Psoas muscle (tissue), 8 donors: ENCODE data around the gene EXOSC9. TPM values are rescaled to one million over a fixed set of nuclear protein-coding genes. Genes with fewer than 3 reads are reported as not detected.

Source experiments
- ATAC-seq, 4 donors: fragments of 200-7000 bp; cut with Tn5 transposase; one replicate each; pipeline ENCODE4 v1.9.1; 2020; ENCODE audit warnings: moderate library complexity in 3 of 4, mild to moderate bottlenecking in 2 of 4
- DNase-seq, 2 donors: peaks; one replicate each; pipeline ENCODE4 v3.0.0-alpha.2; 2020
- H3K27ac ChIP-seq: fragments of 200-600 bp; one replicate; pipeline ENCODE4 v1.8.0; 2022
- H3K27me3 ChIP-seq, 3 donors: fragments of 200-600 bp in 1 of 3; one replicate each; pipeline versions ENCODE4 v1.6.1 to v1.8.0; 2013 to 2022; ENCODE audit warnings: low read length in 2 of 3, mild to moderate bottlenecking in 2 of 3, moderate library complexity in 1 of 3; ENCODE audit not compliant: insufficient read depth in 3 of 3
- H3K36me3 ChIP-seq, 2 donors: fragments of 200-600 bp in 1 of 2; one replicate each; pipeline versions ENCODE4 v1.6.1 to v1.8.0; 2013 to 2022; ENCODE audit warnings: low read depth in 1 of 2, mild to moderate bottlenecking in 1 of 2, moderate library complexity in 1 of 2; ENCODE audit not compliant: insufficient read depth in 1 of 2
- H3K4me1 ChIP-seq: fragments of 200-600 bp; one replicate; pipeline ENCODE4 v1.8.0; 2022
- H3K4me3 ChIP-seq: fragments of 200-600 bp; one replicate; pipeline ENCODE4 v1.8.0; 2022; ENCODE audit warnings: mild to moderate bottlenecking
- H3K9me3 ChIP-seq: fragments of 200-600 bp; one replicate; pipeline ENCODE4 v1.8.0; 2022
- CTCF ChIP-seq: fragments of 200-600 bp; IDR thresholded peaks from one replicate; pipeline ENCODE4 v1.8.0; 2022; ENCODE audit warnings: antibody characterized with exemption
- WGBS, 3 donors: extraction: QIAGEN DNeasy Blood & Tissue Kit; methylation state at CpG; one replicate each; pipeline versions ENCODE4 v1.1.6 to v1.1.7; 2013; 5-methylcytosine and 5-hydroxymethylcytosine counted together
- intact Hi-C, 2 donors: fragments of 100-400 bp; cut with DNase I; formaldehyde crosslinking; loops; one replicate each; pipeline versions ENCODE4 v1.11.0 to v1.14.2; 2022
- polyA plus RNA-seq, 3 donors: library from polyadenylated mRNA; stranded (reverse); fragments of 200-250 nt; gene quantifications; one replicate each; pipeline ENCODE4 v1.2.3, GENCODE V29; 2013
- total RNA-seq, 4 donors: library from RNA; stranded (reverse); fragmentation: NEBNext Ultra II Directional in 2 of 4; extraction: Animal tissue kit (Norgen Biotek cat#: 25700) in 2 of 4; gene quantifications; one replicate each; pipeline versions ENCODE4 v1.2.1 to v1.2.4, GENCODE V29; 2021 to 2023
- donor health status: healthy with polysubstance abuse.
- donor health status: DM: no; HTN: no; CAD: no; lungs with moderate emphysema.
- donor health status: Bipolar disorder and iron deficiency.
- donor health status: healthy.
- donor health status: DM: yes; HTN: yes; CAD: no.
- donor health status: DM: no; HTN: no; CAD: no.
- donor health status: DM: no; HTN: no; CAD: no.
- donor health status: DM: yes; HTN: yes; CAD: no.

Gene EXOSC9
- total and polyA plus RNA-seq, 7 donors: 12.3 to 28.5 (median 14.5) TPM

GRCh38 chr4:121784401-121784800, 16.7 kb upstream of the EXOSC9 start:
- intact Hi-C loops: no loop called here
- peaks cover 0 to 8% (median 5%) of the 10 kb centered on the region in 3 donors for H3K27me3 ChIP-seq
- no peak for DNase-seq
- no peak overlapping the region for H3K4me3 ChIP-seq
- no peak for TF ChIP-seq CTCF
- H3K4me1 ChIP-seq: no peaks in the 10 kb centered on the region
- H3K9me3 ChIP-seq: peaks cover 7% of the 10 kb centered on the region
- ATAC-seq: no peak
- no peak overlapping the region for H3K27ac ChIP-seq
- WGBS, 3 donors: 27 to 85% (median 42%) methylated on average over 1 of the region's 1 CpG
- H3K36me3 ChIP-seq: no peaks in the 10 kb centered on the region

- peaks cover 0 to 8% (median 5%) of the 10 kb centered on the region in 3 donors for H3K27me3 ChIP-seq
- intact Hi-C loops: no loop called here
- 3 to 16% (median 15%) methylated on average over 2 of the region's 2 CpGs for WGBS, 3 donors
- no peaks in the 10 kb centered on the region for H3K4me1 ChIP-seq
- no peak for TF ChIP-seq CTCF
- ATAC-seq (no peak), DNase-seq (no peak)
- peaks cover 7% of the 10 kb centered on the region for H3K9me3 ChIP-seq
- H3K27ac ChIP-seq: no peak overlapping the region
- H3K36me3 ChIP-seq: no peaks in the 10 kb centered on the region
- no peak overlapping the region for H3K4me3 ChIP-seq
These were observed 16.1 kb upstream of the EXOSC9 start for GRCh38 chr4:121784975-121785374.

- Histone ChIP-seq H3K4me1 (no peaks in the 10 kb centered on the region), H3K36me3 (no peaks in the 10 kb centered on the region), H3K4me3 (no peak overlapping the region), H3K27me3 (peaks cover 0 to 6% (median 5%) of the 10 kb centered on the region in 3 donors), H3K9me3 (peaks cover 7% of the 10 kb centered on the region), H3K27ac (no peak overlapping the region)
- intact Hi-C loops: no loop called here
- no peak for TF ChIP-seq CTCF
- WGBS, 3 donors: 23 to 39% (median 34%) methylated on average over 4 of the region's 4 CpGs
- DNase-seq (no peak), ATAC-seq (peak in 2 of 4 donors; percentile 35 to 36)
These were observed 15.6 kb upstream of the EXOSC9 start for GRCh38 chr4:121785479-121785878.

- H3K4me1 ChIP-seq: no peaks in the 10 kb centered on the region
- no peak for DNase-seq
- no peak for ATAC-seq
- H3K4me3 ChIP-seq: no peak overlapping the region
- intact Hi-C loops: no loop called here
- no peak overlapping the region for H3K27ac ChIP-seq
- no peak for TF ChIP-seq CTCF
- H3K9me3 ChIP-seq: peaks cover 7% of the 10 kb centered on the region
- H3K36me3 ChIP-seq: no peaks in the 10 kb centered on the region
- 39 to 56% (median 43%) methylated on average over 2 of the region's 2 CpGs for WGBS, 3 donors
- H3K27me3 ChIP-seq: peaks cover 0 to 5% (median 1%) of the 10 kb centered on the region in 3 donors
These were observed 14.9 kb upstream of the EXOSC9 start for GRCh38 chr4:121786221-121786620.

GRCh38 chr4:121788896-121789295, 12.2 kb upstream of the EXOSC9 start:
- intact Hi-C loops: no loop called here
- DNase-seq: no peak
- no peak for TF ChIP-seq CTCF
- Histone ChIP-seq H3K4me1 (no peaks in the 10 kb centered on the region), H3K9me3 (peaks cover 7% of the 10 kb centered on the region), H3K36me3 (no peaks in the 10 kb centered on the region), H3K4me3 (no peak overlapping the region), H3K27me3 (peaks cover 0 to 5% (median 3%) of the 10 kb centered on the region in 3 donors), H3K27ac (no peak overlapping the region)
- ATAC-seq: no peak
- 91 to 100% (median 95%) methylated on average over 2 of the region's 2 CpGs for WGBS, 3 donors
